Choroid plexus epithelial cell (primary cell): ENCODE data around the gene HAUS8.

ENCODE experiments used
- DNase-seq: peaks from one replicate; pipeline ENCODE4 v3.0.0-alpha.2; 2010; ENCODE audit warnings: low read depth
- H3K4me3 ChIP-seq: 2 replicates; pipeline ENCODE4 v1.5.1; 2011; ENCODE audit warnings: low read depth, mild to moderate bottlenecking, control low read depth, low read length, moderate library complexity
- TF ChIP-seq, protein P1 (sequence below): conservative IDR thresholded peaks from 2 replicates; pipeline ENCODE4 v1.5.1; 2011; ENCODE audit warnings: low read depth, mild to moderate bottlenecking, control low read depth, inconsistent platforms, low read length, moderate library complexity

Gene HAUS8, protein sequence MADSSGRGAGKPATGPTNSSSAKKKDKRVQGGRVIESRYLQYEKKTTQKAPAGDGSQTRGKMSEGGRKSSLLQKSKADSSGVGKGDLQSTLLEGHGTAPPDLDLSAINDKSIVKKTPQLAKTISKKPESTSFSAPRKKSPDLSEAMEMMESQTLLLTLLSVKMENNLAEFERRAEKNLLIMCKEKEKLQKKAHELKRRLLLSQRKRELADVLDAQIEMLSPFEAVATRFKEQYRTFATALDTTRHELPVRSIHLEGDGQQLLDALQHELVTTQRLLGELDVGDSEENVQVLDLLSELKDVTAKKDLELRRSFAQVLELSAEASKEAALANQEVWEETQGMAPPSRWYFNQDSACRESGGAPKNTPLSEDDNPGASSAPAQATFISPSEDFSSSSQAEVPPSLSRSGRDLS

DNA sequence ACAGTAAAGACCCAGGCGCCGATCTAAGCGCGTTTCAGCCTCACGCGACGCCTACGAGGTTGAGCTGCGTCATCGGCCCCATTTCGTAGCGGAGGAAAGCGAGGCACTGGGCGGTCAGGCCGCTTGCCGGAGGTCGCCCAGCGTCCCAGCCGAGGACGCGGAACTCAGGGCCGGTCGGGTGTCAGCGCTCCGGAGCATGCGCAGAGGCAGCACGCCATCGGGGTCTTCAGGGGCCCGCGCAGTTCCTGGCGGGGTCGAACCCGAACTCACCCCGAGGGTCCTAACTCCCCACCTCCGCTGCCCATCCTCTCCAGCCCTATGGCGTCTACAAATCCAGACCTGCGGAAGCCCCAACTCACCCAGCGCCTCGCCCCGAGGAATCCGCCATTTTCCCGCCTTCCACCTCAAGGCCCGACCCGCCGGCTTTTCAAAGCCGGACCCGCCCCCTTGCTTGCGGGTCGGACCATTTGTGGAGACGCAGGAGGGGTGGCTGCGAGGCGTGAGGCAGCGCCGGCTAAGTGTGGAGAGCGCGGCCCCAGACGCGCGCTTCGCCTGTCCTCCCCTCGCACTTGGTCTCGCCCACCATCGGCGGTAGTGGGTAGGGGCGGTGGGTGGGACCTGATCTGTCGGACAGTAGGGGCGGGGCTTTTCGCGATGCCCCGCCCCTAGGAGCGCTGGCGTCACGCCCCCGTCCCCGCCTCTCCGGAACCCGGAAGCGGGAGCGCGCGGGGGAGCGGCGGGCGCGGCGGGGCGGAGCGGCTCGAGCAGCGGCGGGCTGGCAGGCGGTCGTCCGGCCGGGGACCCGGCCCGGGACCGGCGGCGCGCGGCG, at the start of gene HAUS8, which contains the start of gene MYO9B:
HAUS8 (minus strand) TSS at position 418 of the 829 bp plus-strand sequence; CDS start at position 388, 30 bp downstream.
MYO9B (plus strand) TSS at position 743 of the 829 bp plus-strand sequence. CDS start 25,941 bp downstream, outside the sequence.
- peak within 1 kb of the TSS; percentile 94 for H3K4me3 ChIP-seq
- TF ChIP-seq, protein P1, sequence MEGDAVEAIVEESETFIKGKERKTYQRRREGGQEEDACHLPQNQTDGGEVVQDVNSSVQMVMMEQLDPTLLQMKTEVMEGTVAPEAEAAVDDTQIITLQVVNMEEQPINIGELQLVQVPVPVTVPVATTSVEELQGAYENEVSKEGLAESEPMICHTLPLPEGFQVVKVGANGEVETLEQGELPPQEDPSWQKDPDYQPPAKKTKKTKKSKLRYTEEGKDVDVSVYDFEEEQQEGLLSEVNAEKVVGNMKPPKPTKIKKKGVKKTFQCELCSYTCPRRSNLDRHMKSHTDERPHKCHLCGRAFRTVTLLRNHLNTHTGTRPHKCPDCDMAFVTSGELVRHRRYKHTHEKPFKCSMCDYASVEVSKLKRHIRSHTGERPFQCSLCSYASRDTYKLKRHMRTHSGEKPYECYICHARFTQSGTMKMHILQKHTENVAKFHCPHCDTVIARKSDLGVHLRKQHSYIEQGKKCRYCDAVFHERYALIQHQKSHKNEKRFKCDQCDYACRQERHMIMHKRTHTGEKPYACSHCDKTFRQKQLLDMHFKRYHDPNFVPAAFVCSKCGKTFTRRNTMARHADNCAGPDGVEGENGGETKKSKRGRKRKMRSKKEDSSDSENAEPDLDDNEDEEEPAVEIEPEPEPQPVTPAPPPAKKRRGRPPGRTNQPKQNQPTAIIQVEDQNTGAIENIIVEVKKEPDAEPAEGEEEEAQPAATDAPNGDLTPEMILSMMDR = no peak
- DNase-seq = peak; percentile 100

DNA sequence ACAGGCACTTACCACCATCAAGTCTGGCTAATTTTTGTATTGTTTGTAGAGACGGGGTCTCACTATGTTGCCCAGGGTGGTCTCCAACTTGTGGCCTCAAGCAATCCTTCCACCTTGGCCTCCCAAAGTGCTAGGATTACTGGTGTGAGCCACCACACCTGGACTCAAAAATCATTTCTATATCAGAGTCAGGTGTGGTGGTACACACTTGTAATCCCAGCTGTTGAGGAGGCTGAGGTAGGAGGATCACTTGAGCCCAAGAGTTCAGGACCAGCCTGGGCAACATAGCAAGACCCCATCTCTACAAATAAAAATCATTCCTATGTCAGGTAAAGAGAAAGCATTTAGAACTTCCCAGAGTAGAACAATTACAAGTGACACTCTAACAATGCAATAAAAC, 48.8 kb upstream of the HAUS8 start:
- TF ChIP-seq, protein P1 = no peak
- H3K4me3 ChIP-seq = no peak overlapping the region
- DNase-seq = no peak

DNA sequence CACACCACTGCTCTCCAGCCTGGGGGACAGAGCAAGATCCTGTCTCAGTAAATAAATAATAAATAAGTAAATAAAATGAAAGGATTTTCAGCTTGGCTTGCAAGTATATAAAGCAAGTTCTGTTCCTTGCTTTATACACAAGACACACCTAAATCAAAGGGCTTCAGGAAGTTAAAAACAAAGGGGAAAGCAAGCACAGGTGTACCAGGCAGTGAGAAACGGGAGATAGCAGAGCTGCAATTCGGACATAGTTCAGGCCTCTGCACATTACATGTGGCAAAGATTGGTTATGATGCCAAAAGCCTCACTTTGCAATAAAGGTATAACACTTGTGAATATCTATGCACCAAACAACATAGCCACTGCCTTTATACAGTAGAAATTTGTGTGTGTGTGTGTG, 47.8 kb upstream of the HAUS8 start:
- TF ChIP-seq, protein P1 = no peak
- H3K4me3 ChIP-seq = no peak overlapping the region
- DNase-seq = no peak

DNA sequence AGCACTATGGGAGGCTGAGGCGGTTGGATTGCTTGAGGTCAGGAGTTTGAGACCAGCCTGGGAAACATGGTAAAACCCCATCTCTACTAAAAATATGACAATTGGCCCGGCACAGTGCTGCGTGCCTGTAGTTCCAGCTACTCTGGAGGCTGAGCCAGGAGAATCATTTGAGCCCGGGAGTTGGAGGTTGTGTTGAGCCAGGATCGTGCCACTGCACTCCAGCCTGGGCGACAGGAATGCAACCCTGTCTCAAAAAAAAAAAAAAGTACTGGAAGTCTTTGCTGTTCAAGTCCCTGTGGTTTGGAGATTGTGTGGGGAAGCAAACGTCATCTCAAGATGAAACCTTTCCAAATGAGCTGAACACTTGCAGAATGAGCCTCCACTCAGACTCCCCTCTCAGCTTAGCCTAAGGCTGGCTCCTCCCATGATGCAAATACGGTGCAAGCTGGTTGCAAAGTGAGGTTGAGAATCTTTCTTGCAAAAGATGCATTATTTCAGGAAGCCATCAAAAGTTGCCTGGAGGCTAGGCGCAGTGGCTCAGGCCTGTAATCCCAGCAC, 46.6 kb upstream of the HAUS8 start:
- peak; percentile 30 for DNase-seq
- H3K4me3 ChIP-seq = no peak overlapping the region
- TF ChIP-seq, protein P1 = no peak

DNA sequence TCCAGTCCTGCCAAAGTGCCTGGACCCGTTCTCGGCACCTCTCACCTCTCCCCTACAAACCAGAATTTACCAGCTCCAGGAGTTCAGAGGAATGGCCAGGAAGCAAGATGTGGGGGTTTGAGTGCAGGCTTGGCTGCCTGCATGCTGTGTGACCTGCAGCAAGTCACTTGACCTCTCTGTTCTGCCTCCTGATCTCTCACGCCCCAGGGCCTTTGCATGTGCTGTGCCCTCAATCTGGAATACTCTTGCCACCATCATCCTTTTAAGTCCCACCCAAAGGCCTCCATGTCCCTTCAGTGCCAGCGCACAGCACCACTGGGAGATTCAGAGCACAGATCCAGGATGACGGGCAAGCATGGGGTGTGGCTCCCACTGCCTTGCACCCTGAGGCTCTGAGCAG, 43.7 kb upstream of the HAUS8 start:
- H3K4me3 ChIP-seq = no peak overlapping the region
- TF ChIP-seq, protein P1 = no peak
- no peak for DNase-seq

DNA sequence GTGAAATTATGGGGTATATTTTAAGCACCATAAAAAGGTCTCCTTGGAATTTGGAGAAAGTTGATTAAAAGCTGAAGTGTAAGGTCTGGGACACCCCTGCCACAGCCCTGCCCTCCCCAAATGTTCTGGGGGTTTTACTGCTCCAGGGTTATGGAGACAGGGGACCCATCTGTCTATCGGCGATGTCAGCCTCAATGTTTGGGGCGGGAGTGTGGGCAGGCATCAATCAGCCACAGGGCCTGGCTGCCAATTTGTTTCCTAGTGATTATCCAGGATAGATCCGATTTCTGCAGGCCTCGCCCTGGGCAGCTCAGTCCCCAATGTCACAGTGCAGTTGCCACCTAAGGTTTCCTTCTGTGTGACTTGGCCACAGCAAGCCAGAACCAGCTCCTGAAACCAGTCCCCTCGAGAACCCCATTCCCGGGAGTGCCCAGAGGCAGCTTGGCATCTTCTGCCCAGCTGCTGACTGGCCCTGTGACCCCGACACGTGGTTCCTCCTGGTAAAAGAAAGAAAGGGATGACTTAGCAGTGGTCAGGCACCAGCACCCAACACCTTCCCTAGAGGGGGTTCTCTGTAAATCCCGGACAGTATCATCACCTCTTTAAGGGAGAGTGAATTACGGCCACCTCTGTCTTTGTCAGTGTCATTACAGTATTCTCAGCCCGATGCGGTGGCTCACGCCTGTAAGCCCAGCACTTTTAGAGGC, 41.9 kb upstream of the HAUS8 start:
- TF ChIP-seq, protein P1 = no peak
- H3K4me3 ChIP-seq = no peak overlapping the region
- no peak for DNase-seq
